ENCODE measurements around the gene OR2A5.

DNA sequence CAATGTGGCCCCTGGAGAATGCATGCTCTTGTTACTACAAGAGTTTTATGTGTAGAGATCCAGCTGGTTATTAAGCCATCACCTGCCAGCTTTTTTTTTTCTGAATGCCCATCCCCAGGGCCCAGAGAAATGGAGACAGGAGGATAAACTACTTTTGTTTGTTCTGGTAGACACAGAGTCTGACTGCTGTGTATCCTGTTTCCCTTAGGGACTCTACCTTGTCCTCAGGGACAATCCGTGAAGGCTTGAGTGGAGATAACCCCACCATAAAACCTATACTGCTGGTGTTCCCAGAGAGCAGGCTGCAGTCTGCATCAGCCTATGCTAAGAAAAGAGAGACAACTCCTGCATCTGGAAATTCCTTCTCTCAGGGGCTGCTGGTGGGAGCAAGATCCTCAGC lies at the start of gene OR2A5:
- TF ChIP-seq, protein P1, sequence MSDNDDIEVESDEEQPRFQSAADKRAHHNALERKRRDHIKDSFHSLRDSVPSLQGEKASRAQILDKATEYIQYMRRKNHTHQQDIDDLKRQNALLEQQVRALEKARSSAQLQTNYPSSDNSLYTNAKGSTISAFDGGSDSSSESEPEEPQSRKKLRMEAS (IDR thresholded peaks at IDR 0.05): no peak
- TF ChIP-seq, protein P2, sequence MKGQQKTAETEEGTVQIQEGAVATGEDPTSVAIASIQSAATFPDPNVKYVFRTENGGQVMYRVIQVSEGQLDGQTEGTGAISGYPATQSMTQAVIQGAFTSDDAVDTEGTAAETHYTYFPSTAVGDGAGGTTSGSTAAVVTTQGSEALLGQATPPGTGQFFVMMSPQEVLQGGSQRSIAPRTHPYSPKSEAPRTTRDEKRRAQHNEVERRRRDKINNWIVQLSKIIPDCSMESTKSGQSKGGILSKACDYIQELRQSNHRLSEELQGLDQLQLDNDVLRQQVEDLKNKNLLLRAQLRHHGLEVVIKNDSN (IDR thresholded peaks at IDR 0.05): no peak
- no peak for TF ChIP-seq TEAD4 (IDR thresholded peaks at IDR 0.05)
- TF ChIP-seq TAF1 (IDR thresholded peaks at IDR 0.05; ENCODE audit: low read depth): no peak
- no peak for TF ChIP-seq RAD21 (IDR thresholded peaks at IDR 0.05; ENCODE audit: low read depth)
- no peak for TF ChIP-seq NFIC (IDR thresholded peaks at IDR 0.05)
- no peak for TF ChIP-seq FOXM1 (IDR thresholded peaks at IDR 0.05; ENCODE audit: borderline replicate concordance, low read depth)
- no peak for TF ChIP-seq CREB1 (IDR thresholded peaks at IDR 0.05; ENCODE audit: low read depth)
- TF ChIP-seq YY1 (IDR thresholded peaks at IDR 0.05; ENCODE audit: low read depth): no peak
- TF ChIP-seq, protein P3, sequence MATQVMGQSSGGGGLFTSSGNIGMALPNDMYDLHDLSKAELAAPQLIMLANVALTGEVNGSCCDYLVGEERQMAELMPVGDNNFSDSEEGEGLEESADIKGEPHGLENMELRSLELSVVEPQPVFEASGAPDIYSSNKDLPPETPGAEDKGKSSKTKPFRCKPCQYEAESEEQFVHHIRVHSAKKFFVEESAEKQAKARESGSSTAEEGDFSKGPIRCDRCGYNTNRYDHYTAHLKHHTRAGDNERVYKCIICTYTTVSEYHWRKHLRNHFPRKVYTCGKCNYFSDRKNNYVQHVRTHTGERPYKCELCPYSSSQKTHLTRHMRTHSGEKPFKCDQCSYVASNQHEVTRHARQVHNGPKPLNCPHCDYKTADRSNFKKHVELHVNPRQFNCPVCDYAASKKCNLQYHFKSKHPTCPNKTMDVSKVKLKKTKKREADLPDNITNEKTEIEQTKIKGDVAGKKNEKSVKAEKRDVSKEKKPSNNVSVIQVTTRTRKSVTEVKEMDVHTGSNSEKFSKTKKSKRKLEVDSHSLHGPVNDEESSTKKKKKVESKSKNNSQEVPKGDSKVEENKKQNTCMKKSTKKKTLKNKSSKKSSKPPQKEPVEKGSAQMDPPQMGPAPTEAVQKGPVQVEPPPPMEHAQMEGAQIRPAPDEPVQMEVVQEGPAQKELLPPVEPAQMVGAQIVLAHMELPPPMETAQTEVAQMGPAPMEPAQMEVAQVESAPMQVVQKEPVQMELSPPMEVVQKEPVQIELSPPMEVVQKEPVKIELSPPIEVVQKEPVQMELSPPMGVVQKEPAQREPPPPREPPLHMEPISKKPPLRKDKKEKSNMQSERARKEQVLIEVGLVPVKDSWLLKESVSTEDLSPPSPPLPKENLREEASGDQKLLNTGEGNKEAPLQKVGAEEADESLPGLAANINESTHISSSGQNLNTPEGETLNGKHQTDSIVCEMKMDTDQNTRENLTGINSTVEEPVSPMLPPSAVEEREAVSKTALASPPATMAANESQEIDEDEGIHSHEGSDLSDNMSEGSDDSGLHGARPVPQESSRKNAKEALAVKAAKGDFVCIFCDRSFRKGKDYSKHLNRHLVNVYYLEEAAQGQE (IDR thresholded peaks at IDR 0.05; ENCODE audit: low read depth): no peak
- TF ChIP-seq CEBPB (IDR thresholded peaks at IDR 0.05): no peak
- no peak for TF ChIP-seq EP300 (IDR thresholded peaks at IDR 0.05; ENCODE audit: borderline replicate concordance)

Measured in Ishikawa (cell line).